GM12891 (cell line): ENCODE data around the gene ISG20.

Experiments used
- POLR2A ChIP-seq: IDR thresholded peaks from 2 replicates; pipeline ENCODE4 v1.6.1; 2011; ENCODE audit warnings: low read depth, low read length, control low read depth
- POLR2AphosphoS5 ChIP-seq: IDR thresholded peaks from 2 replicates; pipeline ENCODE4 v1.6.1; 2011; ENCODE audit warnings: low read depth, low read length, control low read depth

DNA sequence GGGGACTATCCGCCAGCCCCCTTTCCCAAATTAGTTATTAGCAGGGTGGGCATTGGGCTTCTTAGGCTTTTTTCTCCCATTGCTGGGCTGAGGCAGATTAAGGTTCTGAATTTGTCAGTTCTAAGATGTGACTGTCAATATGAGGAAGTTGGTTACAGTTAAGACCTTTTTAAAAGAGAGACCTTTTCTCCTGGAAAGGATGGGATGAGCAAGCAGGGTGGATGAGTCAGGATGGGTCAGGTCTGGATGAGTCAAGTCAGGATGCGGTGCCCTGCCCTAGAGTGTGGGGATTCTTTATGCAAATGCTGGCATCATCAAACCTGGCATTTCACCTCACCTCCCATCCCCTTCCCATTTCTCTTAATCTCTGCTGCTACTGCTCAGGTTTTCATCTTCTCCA, 15.8 kb upstream of the ISG20 start:
- TF ChIP-seq POLR2A (no peak), POLR2AphosphoS5 (no peak)
